ENCODE results near the gene TRMT61A. TPM values are rescaled to one million over a fixed set of nuclear protein-coding genes. Genes with fewer than 3 reads are reported as not detected.

TRMT61A gene
- total and polyA plus RNA-seq, 10 of the 15 experiments (the other 5 are each of a cell fraction or from before 2014, with no cell fraction given), result 0.11 to 21.9 (median 11.4) TPM

- Histone ChIP-seq H3K79me2 (ENCODE audit: control insufficient read depth, insufficient read depth, low read length) (peaks cover 26% of the 10 kb centered on the region), H3K4me1 (ENCODE audit: control insufficient read depth, insufficient read depth, low read length) (peaks cover 6% of the 10 kb centered on the region), H3K27me3 (replicated peaks in 1 of 2; ENCODE audit: control insufficient read depth in 2 of 2, insufficient read depth in 2 of 2, low read length in 1 of 2) (no peaks in the 10 kb centered on the region), H4K20me1 (ENCODE audit: control insufficient read depth, insufficient read depth) (no peaks in the 10 kb centered on the region), H3K36me3 (ENCODE audit: control insufficient read depth in 2 of 2, insufficient read depth in 2 of 2, low read length in 1 of 2) (peaks cover 0 to 6% of the 10 kb centered on the region in 2 experiments; a peak in 2 of 4 replicates), H3K27ac (ENCODE audit: control insufficient read depth, insufficient read depth) (no peak overlapping the region), H3K9ac (ENCODE audit: control insufficient read depth, insufficient read depth, low read length) (no peak overlapping the region), H3K4me3 (no peak overlapping the region), H3K9me3 (replicated peaks; ENCODE audit: control insufficient read depth, insufficient read depth, low read length) (no peaks in the 10 kb centered on the region), H2AFZ (ENCODE audit: control insufficient read depth, low read depth, low read length) (no peak overlapping the region), H3K4me2 (ENCODE audit: control insufficient read depth, insufficient read depth) (no peak overlapping the region)
- FAIRE-seq (no peak), DNase-seq (ENCODE audit: low read depth, low spot score) (no peak), ATAC-seq (no peak)
- CTCF ChIA-PET, result no interaction called here
- SMC1A ChIA-PET (ENCODE audit: uncharacterized antibody, unreplicated experiment), result no interaction called here
- POLR2A ChIA-PET, result no interaction called here
- WGBS (ENCODE audit: insufficient coverage, insufficient replicate concordance, low lambda C conversion rate, missing lambda C conversion rate), result 81% methylated on average over 23 of the region's 23 CpGs
- RAD21 ChIA-PET (ENCODE audit: unreplicated experiment), result interaction anchor here (1.0 kb wide), 1 partner anchor 15 kb away, joined by 3 read pairs; no protein-coding TSS in a partner anchor
- intact Hi-C loops (cut with micrococcal nuclease; ENCODE audit: unreplicated experiment) (no loop called here), in situ Hi-C loops (cut with MboI) (no loop called here)
- no TSS peak for BruUV-seq (replicated peaks)
- TF ChIP-seq E2F8 (IDR thresholded peaks at IDR 0.05; ENCODE audit: low read depth, partially characterized antibody) (no peak), E2F4 (IDR thresholded peaks at IDR 0.05; ENCODE audit: low read depth, low read length) (no peak), POU2F2 (IDR thresholded peaks at IDR 0.05; ENCODE audit: borderline replicate concordance, low read depth, low read length) (no peak)
- TF ChIP-seq, protein P1, sequence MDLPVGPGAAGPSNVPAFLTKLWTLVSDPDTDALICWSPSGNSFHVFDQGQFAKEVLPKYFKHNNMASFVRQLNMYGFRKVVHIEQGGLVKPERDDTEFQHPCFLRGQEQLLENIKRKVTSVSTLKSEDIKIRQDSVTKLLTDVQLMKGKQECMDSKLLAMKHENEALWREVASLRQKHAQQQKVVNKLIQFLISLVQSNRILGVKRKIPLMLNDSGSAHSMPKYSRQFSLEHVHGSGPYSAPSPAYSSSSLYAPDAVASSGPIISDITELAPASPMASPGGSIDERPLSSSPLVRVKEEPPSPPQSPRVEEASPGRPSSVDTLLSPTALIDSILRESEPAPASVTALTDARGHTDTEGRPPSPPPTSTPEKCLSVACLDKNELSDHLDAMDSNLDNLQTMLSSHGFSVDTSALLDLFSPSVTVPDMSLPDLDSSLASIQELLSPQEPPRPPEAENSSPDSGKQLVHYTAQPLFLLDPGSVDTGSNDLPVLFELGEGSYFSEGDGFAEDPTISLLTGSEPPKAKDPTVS (IDR thresholded peaks at IDR 0.05; ENCODE audit: low read depth, low read length), result no peak
- TF ChIP-seq, protein P2, sequence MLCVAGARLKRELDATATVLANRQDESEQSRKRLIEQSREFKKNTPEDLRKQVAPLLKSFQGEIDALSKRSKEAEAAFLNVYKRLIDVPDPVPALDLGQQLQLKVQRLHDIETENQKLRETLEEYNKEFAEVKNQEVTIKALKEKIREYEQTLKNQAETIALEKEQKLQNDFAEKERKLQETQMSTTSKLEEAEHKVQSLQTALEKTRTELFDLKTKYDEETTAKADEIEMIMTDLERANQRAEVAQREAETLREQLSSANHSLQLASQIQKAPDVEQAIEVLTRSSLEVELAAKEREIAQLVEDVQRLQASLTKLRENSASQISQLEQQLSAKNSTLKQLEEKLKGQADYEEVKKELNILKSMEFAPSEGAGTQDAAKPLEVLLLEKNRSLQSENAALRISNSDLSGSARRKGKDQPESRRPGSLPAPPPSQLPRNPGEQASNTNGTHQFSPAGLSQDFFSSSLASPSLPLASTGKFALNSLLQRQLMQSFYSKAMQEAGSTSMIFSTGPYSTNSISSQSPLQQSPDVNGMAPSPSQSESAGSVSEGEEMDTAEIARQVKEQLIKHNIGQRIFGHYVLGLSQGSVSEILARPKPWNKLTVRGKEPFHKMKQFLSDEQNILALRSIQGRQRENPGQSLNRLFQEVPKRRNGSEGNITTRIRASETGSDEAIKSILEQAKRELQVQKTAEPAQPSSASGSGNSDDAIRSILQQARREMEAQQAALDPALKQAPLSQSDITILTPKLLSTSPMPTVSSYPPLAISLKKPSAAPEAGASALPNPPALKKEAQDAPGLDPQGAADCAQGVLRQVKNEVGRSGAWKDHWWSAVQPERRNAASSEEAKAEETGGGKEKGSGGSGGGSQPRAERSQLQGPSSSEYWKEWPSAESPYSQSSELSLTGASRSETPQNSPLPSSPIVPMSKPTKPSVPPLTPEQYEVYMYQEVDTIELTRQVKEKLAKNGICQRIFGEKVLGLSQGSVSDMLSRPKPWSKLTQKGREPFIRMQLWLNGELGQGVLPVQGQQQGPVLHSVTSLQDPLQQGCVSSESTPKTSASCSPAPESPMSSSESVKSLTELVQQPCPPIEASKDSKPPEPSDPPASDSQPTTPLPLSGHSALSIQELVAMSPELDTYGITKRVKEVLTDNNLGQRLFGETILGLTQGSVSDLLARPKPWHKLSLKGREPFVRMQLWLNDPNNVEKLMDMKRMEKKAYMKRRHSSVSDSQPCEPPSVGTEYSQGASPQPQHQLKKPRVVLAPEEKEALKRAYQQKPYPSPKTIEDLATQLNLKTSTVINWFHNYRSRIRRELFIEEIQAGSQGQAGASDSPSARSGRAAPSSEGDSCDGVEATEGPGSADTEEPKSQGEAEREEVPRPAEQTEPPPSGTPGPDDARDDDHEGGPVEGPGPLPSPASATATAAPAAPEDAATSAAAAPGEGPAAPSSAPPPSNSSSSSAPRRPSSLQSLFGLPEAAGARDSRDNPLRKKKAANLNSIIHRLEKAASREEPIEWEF (IDR thresholded peaks at IDR 0.05; ENCODE audit: insufficient replicate concordance, low read depth, low read length), result no peak
- TF ChIP-seq, protein P3, sequence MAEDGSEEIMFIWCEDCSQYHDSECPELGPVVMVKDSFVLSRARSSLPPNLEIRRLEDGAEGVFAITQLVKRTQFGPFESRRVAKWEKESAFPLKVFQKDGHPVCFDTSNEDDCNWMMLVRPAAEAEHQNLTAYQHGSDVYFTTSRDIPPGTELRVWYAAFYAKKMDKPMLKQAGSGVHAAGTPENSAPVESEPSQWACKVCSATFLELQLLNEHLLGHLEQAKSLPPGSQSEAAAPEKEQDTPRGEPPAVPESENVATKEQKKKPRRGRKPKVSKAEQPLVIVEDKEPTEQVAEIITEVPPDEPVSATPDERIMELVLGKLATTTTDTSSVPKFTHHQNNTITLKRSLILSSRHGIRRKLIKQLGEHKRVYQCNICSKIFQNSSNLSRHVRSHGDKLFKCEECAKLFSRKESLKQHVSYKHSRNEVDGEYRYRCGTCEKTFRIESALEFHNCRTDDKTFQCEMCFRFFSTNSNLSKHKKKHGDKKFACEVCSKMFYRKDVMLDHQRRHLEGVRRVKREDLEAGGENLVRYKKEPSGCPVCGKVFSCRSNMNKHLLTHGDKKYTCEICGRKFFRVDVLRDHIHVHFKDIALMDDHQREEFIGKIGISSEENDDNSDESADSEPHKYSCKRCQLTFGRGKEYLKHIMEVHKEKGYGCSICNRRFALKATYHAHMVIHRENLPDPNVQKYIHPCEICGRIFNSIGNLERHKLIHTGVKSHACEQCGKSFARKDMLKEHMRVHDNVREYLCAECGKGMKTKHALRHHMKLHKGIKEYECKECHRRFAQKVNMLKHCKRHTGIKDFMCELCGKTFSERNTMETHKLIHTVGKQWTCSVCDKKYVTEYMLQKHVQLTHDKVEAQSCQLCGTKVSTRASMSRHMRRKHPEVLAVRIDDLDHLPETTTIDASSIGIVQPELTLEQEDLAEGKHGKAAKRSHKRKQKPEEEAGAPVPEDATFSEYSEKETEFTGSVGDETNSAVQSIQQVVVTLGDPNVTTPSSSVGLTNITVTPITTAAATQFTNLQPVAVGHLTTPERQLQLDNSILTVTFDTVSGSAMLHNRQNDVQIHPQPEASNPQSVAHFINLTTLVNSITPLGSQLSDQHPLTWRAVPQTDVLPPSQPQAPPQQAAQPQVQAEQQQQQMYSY (CRISPR knock-in tag; IDR thresholded peaks at IDR 0.05), result no peak
These were observed 4.4 kb downstream of the TRMT61A start for GRCh38 chr14:103533137-103533998.
